ENCODE results near the gene ADAP1.

The ADAP1 gene

DNA sequence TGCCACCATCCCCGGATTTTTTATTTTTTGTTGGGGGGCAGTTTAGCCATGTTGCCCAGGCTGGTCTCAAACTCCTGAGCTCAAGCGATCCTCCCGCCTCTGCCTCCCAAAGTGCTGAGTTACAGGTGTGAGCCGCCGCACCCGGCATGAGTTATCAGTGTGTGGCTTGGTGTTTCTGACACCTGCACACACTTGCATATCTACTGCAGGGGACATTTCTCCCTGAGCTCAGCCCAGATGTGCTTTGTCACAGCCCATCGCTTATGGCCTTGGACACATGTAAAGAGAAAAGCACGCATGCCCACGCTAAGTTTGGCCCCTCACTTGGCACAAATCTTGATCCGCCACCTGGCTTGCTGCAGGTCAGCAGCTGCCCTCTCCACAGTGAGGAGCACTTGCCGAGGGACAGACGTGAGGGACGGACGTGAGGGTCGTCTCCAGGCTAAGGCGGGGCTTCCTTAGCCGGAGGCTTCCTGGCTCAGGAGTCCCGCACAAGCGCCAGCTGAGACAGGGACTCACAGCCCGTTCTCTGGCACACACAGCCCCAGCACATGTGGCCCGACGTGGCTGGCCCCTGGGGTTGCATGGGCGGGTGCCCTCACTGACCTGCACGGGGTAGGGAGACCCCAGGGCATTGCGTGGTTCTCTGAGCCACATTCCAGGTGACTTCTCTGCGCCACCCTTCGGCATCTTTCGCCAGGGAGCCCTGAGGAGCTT, 40.3 kb upstream of the ADAP1 start:
- no peaks in the 10 kb centered on the region for H3K9me3 ChIP-seq (ENCODE audit: control insufficient read depth, insufficient read depth, low read length)
- peak overlapping the region; percentile 24 for H3K9ac ChIP-seq (ENCODE audit: low read depth, low read length)
- H3K4me3 ChIP-seq (ENCODE audit: low read depth, low read length), result no peak overlapping the region
- H3K36me3 ChIP-seq (ENCODE audit: control insufficient read depth, insufficient read depth, low read length), result peaks cover 12% of the 10 kb centered on the region
- H3K4me1 ChIP-seq (ENCODE audit: control insufficient read depth, insufficient read depth, low read length), result no peaks in the 10 kb centered on the region
- H3K27me3 ChIP-seq (ENCODE audit: control insufficient read depth, insufficient read depth, low read length), result no peaks in the 10 kb centered on the region

DNA sequence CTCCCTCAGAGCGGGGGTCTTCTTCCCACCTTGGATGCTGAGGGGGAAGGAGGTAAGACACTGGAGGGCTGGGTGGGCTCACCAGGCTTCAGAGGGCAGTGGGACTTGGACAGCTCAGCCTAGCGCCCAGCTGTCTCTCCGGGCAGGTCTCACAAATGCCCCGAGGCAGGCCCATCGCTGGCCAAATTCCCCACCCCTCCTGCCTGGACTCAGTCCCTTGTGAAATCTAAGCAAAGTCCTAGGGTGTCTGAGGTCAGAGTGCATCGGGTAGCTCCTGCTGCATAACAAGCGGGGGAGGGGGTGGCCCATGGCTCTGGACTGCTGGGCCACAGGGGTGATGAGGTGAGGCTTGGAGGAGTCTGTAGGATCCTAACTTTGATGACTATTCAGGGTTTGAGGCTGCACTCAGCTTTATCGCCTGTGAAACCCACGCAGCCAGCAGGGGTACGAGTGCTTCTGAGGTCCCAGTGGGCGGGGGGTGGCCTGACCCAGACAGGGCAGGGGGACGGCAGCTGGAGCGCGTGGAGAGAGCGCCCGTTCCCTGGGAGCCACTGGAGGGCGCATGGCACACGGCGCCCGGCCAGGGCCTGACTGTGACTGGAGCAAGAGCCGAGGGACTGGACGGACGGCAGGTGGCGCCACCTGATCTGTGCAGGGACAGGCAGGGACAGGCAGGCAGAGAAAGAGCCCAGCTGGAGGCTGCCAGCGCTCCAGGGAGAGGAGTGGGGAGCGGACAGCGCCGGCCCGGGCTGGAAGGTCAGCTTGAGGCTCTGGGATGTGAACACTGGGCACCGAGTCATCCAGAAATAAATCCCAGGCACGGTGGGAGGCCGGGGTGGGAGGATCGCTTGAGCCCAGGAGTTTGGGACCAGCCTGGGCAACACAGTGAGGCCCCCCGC, 38.5 kb upstream of the ADAP1 start:
- Histone ChIP-seq H3K9ac (ENCODE audit: low read depth, low read length) (no peak overlapping the region), H3K27me3 (ENCODE audit: control insufficient read depth, insufficient read depth, low read length) (no peaks in the 10 kb centered on the region), H3K4me3 (ENCODE audit: low read depth, low read length) (no peak overlapping the region), H3K4me1 (ENCODE audit: control insufficient read depth, insufficient read depth, low read length) (no peaks in the 10 kb centered on the region), H3K36me3 (ENCODE audit: control insufficient read depth, insufficient read depth, low read length) (peaks cover 12% of the 10 kb centered on the region), H3K9me3 (ENCODE audit: control insufficient read depth, insufficient read depth, low read length) (no peaks in the 10 kb centered on the region)

DNA sequence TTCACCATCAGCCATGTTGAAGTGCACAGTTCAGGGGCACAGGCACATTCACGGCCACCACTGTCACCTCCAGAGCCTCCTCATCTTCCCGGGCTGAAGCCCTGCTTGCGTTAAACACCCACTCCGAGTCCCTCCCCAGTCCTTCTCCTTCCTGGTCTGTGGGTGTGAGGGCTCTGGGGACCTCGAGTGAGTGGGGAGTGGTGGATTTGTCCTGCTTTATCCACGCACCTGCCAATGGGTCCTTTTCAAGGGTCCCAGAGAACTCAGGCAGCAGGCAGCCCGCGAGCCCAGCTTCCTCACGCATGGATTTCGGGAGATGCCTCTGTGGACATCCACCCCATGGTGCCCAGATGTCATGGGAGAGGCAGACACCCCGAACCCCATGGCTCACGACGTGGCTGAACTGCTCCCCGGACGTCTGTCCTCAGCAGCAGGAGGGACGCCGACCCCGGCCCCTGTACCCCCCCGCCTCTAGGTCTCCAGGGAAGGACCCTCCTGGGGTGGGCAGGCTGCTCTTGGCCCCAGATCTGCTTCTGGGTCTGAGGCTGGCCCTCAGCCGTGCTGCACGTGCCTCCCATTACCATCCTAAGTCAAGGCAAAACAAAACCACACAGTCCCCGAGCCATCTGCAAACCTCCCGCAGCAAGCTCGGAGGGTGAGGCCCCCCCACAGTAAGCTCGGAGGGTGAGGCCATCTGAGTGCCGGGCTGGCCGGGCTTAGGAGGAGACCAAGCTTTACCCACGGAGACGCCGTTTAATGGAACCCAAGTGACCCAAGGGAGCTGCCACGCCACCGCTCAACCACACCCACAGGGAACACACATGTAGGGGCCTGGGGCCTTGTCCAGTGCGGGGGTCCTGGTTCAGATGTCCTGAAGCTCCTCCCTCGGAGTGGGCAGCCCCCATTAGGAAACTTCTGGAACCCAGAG, 37.5 kb upstream of the ADAP1 start:
- Histone ChIP-seq H3K4me1 (ENCODE audit: control insufficient read depth, insufficient read depth, low read length) (no peaks in the 10 kb centered on the region), H3K27me3 (ENCODE audit: control insufficient read depth, insufficient read depth, low read length) (no peaks in the 10 kb centered on the region), H3K36me3 (ENCODE audit: control insufficient read depth, insufficient read depth, low read length) (peaks cover 11% of the 10 kb centered on the region), H3K9ac (ENCODE audit: low read depth, low read length) (no peak overlapping the region), H3K9me3 (ENCODE audit: control insufficient read depth, insufficient read depth, low read length) (no peaks in the 10 kb centered on the region), H3K4me3 (ENCODE audit: low read depth, low read length) (no peak overlapping the region)

DNA sequence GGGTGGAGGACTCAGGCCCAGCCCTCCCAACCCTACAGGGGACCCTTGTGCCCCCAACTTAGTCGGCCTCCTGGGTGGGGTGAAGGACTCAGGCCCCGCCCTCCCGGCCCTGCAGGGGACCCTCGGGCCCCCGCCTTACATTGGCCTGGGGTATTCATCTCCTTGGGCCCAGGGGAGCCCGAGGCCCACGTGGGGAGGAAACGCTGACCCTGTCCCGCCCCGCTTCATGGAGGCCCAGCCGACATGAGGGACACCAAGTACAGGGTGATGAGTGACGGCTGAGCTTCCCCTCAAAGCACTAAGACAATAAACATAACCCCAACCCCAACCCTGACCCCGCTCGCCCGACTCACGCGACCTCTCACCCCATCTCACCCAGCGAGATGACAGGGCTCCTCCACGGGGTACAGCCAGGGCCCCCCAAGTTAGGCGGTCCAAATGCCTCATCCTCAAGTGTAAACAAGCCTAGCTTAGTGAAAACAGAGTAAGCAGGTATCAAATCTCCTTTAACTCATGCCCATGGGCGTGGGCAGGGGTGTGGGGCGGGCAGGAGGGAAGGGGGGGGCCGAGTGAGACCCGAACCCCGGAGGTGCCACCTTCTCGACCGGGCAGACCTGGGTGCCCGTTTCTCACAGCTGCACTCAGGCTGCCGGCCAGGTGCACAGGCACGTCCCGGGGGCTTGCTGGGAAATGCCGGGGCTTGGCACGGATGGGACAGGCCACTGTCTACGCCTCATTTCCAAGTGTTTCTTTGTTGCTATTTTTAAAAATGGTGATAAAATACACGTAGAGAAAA, 36.7 kb upstream of the ADAP1 start:
- no peaks in the 10 kb centered on the region for H3K27me3 ChIP-seq (ENCODE audit: control insufficient read depth, insufficient read depth, low read length)
- H3K4me1 ChIP-seq (ENCODE audit: control insufficient read depth, insufficient read depth, low read length), result no peaks in the 10 kb centered on the region
- no peaks in the 10 kb centered on the region for H3K9me3 ChIP-seq (ENCODE audit: control insufficient read depth, insufficient read depth, low read length)
- H3K9ac ChIP-seq (ENCODE audit: low read depth, low read length), result no peak overlapping the region
- peaks cover 4% of the 10 kb centered on the region for H3K36me3 ChIP-seq (ENCODE audit: control insufficient read depth, insufficient read depth, low read length)
- H3K4me3 ChIP-seq (ENCODE audit: low read depth, low read length), result no peak overlapping the region

DNA sequence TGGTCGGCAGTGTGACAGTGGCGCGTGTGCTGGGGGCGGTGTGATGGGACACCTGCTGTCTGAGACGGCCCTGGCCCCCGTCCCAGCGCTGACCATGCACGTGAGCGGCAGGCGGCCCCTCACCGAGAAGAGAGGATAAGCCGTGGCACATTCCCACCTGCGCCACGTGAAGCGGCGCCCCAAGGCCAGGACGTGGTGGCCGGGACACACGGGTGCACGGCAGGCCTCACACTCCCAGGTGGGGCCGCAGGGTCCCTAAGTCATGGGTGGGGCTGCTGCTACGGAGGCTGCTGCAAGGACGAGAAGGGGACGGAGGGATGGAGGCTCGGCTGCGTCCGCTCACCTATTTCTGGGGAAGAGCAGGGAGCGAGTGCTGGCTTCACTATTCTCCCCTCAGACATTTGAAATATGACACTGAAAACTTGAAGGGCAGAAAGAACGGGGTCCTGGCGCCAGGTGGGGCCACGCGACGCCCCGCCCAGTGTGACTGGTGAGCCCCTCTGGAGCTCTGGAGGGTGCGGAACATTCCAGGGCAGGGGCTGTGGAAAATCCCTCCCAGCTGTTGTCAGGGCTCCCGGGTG, 36.0 kb upstream of the ADAP1 start:
- H3K4me1 ChIP-seq (ENCODE audit: control insufficient read depth, insufficient read depth, low read length), result no peaks in the 10 kb centered on the region
- H3K27me3 ChIP-seq (ENCODE audit: control insufficient read depth, insufficient read depth, low read length), result no peaks in the 10 kb centered on the region
- H3K36me3 ChIP-seq (ENCODE audit: control insufficient read depth, insufficient read depth, low read length), result no peaks in the 10 kb centered on the region
- no peak overlapping the region for H3K9ac ChIP-seq (ENCODE audit: low read depth, low read length)
- no peaks in the 10 kb centered on the region for H3K9me3 ChIP-seq (ENCODE audit: control insufficient read depth, insufficient read depth, low read length)
- H3K4me3 ChIP-seq (ENCODE audit: low read depth, low read length), result no peak overlapping the region

DNA sequence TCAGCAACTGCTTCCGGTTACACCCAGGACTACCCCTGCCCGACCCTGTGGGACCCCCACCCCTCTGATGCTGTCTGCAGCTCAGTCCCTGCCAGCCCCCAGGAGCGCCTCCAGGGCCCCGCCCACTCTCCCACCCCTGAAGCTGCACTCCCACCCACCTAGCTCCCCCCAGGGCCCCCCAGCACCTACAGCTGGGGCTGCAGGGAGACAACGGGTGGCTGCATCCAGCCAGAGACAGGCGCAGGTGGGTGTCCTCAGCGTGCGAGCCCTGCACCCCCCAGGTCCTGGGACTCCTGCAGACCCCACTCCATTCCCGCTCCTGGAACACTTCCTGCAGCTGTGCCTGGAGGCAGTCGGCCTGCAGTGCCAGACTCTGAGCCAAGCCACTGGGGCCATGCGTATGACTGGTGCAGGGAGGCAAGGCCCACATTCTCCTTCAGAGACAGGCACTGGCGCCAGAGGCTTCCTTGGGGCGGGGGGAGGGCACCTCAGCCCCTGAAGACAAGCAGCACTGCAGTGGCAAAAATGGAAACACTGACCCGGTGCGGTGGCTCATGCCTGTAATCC, 34.6 kb upstream of the ADAP1 start:
- Histone ChIP-seq H3K4me1 (ENCODE audit: control insufficient read depth, insufficient read depth, low read length) (no peaks in the 10 kb centered on the region), H3K36me3 (ENCODE audit: control insufficient read depth, insufficient read depth, low read length) (no peaks in the 10 kb centered on the region), H3K9ac (ENCODE audit: low read depth, low read length) (no peak overlapping the region), H3K27me3 (ENCODE audit: control insufficient read depth, insufficient read depth, low read length) (no peaks in the 10 kb centered on the region), H3K4me3 (ENCODE audit: low read depth, low read length) (no peak overlapping the region), H3K9me3 (ENCODE audit: control insufficient read depth, insufficient read depth, low read length) (no peaks in the 10 kb centered on the region)

DNA sequence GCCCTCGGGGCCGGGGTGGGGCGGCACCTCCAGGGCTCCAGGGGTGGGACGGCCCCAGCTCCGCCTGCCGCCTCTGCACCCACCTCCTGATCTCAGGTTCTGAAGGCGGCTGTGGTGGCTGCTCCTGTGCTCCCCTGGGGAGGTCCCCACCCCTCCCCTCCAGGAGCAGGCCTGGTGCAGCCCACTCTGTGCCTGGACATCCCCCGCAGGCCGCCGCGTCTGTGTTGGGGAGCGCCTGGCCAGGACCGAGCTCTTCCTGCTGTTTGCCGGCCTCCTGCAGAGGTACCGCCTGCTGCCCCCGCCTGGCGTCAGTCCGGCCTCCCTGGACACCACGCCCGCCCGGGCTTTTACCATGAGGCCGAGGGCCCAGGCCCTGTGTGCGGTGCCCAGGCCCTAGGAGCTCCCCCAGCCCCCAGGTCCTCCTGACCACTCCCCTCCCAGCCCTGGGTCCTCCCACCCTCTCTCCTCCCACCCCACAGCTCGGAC, 34.0 kb upstream of the ADAP1 start:
- no peaks in the 10 kb centered on the region for H3K4me1 ChIP-seq (ENCODE audit: control insufficient read depth, insufficient read depth, low read length)
- no peaks in the 10 kb centered on the region for H3K9me3 ChIP-seq (ENCODE audit: control insufficient read depth, insufficient read depth, low read length)
- H3K4me3 ChIP-seq (ENCODE audit: low read depth, low read length), result no peak overlapping the region
- no peaks in the 10 kb centered on the region for H3K36me3 ChIP-seq (ENCODE audit: control insufficient read depth, insufficient read depth, low read length)
- no peak overlapping the region for H3K9ac ChIP-seq (ENCODE audit: low read depth, low read length)
- H3K27me3 ChIP-seq (ENCODE audit: control insufficient read depth, insufficient read depth, low read length), result no peaks in the 10 kb centered on the region

DNA sequence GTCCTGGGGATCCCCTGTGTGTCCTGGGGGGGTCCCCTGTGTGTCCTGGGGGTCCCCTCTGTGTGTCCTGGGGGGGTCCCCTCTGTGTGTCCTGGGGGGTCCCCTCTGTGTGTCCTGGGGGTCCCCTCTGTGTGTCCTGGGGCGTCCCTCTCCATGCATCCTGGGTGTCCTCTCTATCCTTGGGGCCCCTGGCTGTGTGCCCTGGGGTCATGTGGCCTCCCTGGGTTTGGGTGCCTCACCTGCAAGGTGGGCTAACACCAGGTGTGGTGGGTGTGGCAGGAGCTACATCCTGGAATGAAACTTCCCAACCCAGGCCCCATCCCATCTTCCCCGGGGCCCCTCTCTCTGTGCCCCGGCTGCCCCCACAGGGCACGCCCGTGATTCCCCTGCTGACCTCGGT, 33.4 kb upstream of the ADAP1 start:
- Histone ChIP-seq H3K36me3 (ENCODE audit: control insufficient read depth, insufficient read depth, low read length) (no peaks in the 10 kb centered on the region), H3K9ac (ENCODE audit: low read depth, low read length) (no peak overlapping the region), H3K9me3 (ENCODE audit: control insufficient read depth, insufficient read depth, low read length) (no peaks in the 10 kb centered on the region), H3K4me1 (ENCODE audit: control insufficient read depth, insufficient read depth, low read length) (no peaks in the 10 kb centered on the region), H3K27me3 (ENCODE audit: control insufficient read depth, insufficient read depth, low read length) (no peaks in the 10 kb centered on the region), H3K4me3 (ENCODE audit: low read depth, low read length) (no peak overlapping the region)

DNA sequence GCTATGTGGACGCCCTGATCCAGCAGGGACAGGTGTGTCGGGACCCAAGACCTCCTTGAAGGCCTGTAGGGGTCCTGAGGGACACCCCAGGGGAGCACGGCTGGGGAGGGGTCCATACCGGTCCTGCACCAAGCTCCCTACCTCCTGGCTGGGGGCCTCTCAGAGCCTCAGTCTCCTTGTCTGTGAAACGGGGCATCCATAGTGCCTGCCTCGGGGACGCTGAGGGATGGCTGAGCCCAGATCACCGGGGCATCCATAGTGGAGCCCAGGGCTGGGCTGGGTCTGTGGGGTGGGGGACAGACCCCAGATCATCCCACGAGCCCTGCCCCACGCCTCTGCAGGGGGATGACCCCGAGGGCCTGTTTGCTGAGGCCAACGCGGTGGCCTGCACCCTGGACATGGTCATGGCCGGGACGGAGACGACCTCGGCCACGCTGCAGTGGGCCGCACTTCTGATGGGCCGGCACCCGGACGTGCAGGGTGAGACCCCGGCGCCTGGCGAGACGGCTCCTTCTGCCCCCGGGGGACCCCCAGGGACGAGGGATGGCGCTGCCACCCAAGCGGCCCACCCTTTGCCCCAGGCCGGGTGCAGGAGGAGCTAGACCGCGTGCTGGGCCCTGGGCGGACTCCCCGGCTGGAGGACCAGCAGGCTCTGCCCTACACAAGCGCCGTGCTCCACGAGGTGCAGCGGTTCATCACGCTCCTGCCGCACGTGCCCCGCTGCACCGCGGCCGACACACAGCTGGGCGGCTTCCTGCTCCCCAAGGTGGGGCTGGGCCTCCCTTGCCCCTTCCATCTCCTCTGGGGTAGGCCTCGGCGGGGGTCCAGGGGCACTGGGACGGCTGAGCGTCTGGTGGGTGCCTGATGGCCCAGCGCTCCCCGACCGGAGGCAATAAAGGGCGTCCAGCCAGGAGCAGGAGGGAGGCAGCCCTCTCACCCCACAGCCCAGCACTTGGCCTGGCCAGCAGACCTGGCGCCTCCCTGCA, 32.6 kb upstream of the ADAP1 start:
- Histone ChIP-seq H3K4me1 (ENCODE audit: control insufficient read depth, insufficient read depth, low read length) (no peaks in the 10 kb centered on the region), H3K9ac (ENCODE audit: low read depth, low read length) (no peak overlapping the region), H3K4me3 (ENCODE audit: low read depth, low read length) (no peak overlapping the region), H3K9me3 (ENCODE audit: control insufficient read depth, insufficient read depth, low read length) (no peaks in the 10 kb centered on the region), H3K27me3 (ENCODE audit: control insufficient read depth, insufficient read depth, low read length) (no peaks in the 10 kb centered on the region), H3K36me3 (ENCODE audit: control insufficient read depth, insufficient read depth, low read length) (no peaks in the 10 kb centered on the region)
